Measurements from ENCODE around the gene HIPK4. TPM values are rescaled to one million over a fixed set of nuclear protein-coding genes. Genes with fewer than 3 reads are reported as not detected.

Gene HIPK4
- total and polyA plus RNA-seq, 9 of the 15 experiments (the other 6 are each of a cell fraction or from before 2014, with no cell fraction given), result 0.06 to 0.09 TPM; not detected in 7

DNA sequence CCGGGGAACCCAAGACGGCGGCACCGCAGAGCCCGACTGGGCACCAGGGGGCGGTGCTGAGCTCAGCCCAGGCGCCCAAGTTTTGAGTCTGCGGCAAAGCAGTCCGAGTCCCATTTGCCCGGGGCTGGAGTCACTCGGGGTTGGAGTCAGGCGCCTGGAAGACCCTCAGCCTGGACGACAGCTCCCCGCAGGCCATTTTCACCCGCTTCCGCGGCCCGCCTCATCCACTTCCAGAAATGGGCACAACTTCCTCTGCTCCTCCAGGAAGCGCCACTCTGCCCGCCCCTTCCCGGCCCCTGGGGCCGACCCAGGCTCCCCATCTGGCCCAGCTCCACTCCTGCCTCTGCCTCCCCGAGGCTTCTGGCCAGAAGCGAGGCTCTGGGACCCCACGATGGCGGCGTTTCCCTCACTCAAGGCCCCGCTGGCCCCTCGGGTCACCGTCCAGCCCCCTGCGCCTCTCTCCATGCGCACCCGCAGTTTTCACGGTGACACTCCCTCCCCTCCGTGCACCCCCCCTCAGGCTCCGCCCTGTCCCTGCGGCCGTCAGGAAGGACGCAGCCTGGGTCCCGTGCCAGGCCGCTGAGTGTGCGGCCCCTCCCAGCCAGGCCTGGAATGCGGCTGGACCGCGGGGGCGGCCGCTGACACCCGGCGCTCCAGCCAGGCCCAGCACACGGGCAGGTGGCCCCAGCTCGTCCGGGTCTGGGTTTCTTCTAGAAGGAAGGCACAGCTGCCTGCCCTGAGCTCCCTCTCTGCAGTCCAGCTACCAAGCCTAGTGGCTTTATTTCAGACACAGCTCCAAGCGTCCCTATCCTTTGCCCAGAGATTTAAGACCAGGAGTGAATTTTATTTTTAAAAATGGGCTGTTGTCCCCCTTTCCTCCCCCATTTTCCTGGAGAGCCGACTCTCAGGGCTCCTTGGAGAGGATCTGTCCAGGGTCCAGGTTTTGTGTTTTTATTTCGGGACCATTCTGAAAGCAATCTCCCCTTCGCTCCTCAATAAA is 31.1 kb upstream of the HIPK4 start (continued):
- no peak for TF ChIP-seq SFPQ (IDR thresholded peaks at IDR 0.05; ENCODE audit: low read depth, low read length)
- no peak for TF ChIP-seq ZNF41 (CRISPR knock-in tag; conservative IDR thresholded peaks at IDR 0.05)
- TF ChIP-seq BRCA1 (IDR thresholded peaks at IDR 0.05), result no peak
- no peak for TF ChIP-seq BRCA1 (CRISPR knock-in tag; IDR thresholded peaks at IDR 0.05)
- peak; percentile 56; the same call in 1 of the 2 replicates for TF ChIP-seq ZBTB43 (CRISPR knock-in tag; IDR thresholded peaks at IDR 0.05)
- 0 out of 2 replicates have a peak, but pooled peaks have one; percentile 6 for TF ChIP-seq HBP1 (CRISPR knock-in tag; IDR thresholded peaks at IDR 0.05)
- no peak for TF ChIP-seq GATA2 (CRISPR knock-in tag; IDR thresholded peaks at IDR 0.05)
- peak; percentile 92 for TF ChIP-seq HMGN3 (IDR thresholded peaks at IDR 0.05; ENCODE audit: borderline replicate concordance, extremely low read depth, insufficient read length, low read depth, low read length)
- no peak for TF ChIP-seq HEY1 (CRISPR knock-in tag; IDR thresholded peaks at IDR 0.05; ENCODE audit: borderline replicate concordance)
- TF ChIP-seq HOMEZ (CRISPR knock-in tag; IDR thresholded peaks at IDR 0.05), result no peak
- no peak for TF ChIP-seq CGGBP1 (CRISPR knock-in tag; IDR thresholded peaks at IDR 0.05)
- TF ChIP-seq IFI16 (CRISPR knock-in tag; IDR thresholded peaks at IDR 0.05), result no peak
- no peak for TF ChIP-seq SRSF9 (IDR thresholded peaks at IDR 0.05; ENCODE audit: borderline replicate concordance, low read depth, low read length)
- peak; percentile 73 for TF ChIP-seq L3MBTL2 (IDR thresholded peaks at IDR 0.05)
- no peak; the same call in 1 of the 2 replicates for TF ChIP-seq GATAD2B (IDR thresholded peaks at IDR 0.05; ENCODE audit: borderline replicate concordance)
- no peak for TF ChIP-seq ETS2 (tag; IDR thresholded peaks at IDR 0.05; ENCODE audit: borderline replicate concordance, poor library complexity, severe bottlenecking)
- no peak for TF ChIP-seq ZNF224 (CRISPR knock-in tag; IDR thresholded peaks at IDR 0.05)
- TF ChIP-seq ZNF561 (CRISPR knock-in tag; conservative IDR thresholded peaks at IDR 0.05), result no peak
- no peak for TF ChIP-seq SMARCE1 (IDR thresholded peaks at IDR 0.05)
- no peak for TF ChIP-seq FOXJ3 (CRISPR knock-in tag; IDR thresholded peaks at IDR 0.05)

Data from K562 (cell line).